Panc1 (cell line): ENCODE results near the gene GAS7. TPM values are rescaled to one million over a fixed set of nuclear protein-coding genes. Genes with fewer than 3 reads are reported as not detected.
"Not testable (repeated sequence)": the region's sequence is repeated elsewhere in the genome, so short reads cannot be mapped to it uniquely, and the experiment has no call there.

Experiments
- ATAC-seq: fragments of 200-7000 bp; cut with Tn5 transposase; 2 replicates; pipeline ENCODE4 v1.9.1; 2020; ENCODE audit warnings: mild to moderate bottlenecking, moderate library complexity
- BruUV-seq: library from RNA; stranded (reverse); fragments of 400-500 nt; replicated peaks from 2 replicates; lab custom pipeline; 2021; lab: Mats Ljungman, UMichigan
- CTCF ChIA-PET: fragments of 300-600 bp; sonication (Branson Sonifier 250); formaldehyde crosslinking; loops from one replicate; lab custom pipeline; 2022; ENCODE audit warnings: antibody characterized with exemption; lab: Charles Lee
- POLR2A ChIA-PET: fragments of 300-600 bp; sonication (Branson Sonifier 250); formaldehyde crosslinking; loops from one replicate; lab custom pipeline; 2022; ENCODE audit warnings: antibody characterized with exemption; lab: Charles Lee
- DNase-seq: peaks from one replicate; pipeline ENCODE4 v3.0.0-alpha.2; 2010; ENCODE audit warnings: low read depth, low spot score
- H3K27ac ChIP-seq: 2 replicates; pipeline ENCODE4 v1.5.1; 2011; ENCODE audit warnings: mild to moderate bottlenecking, low read length, inconsistent platforms
- H3K27me3 ChIP-seq: fragments of 200-500 bp; sonication (Bioruptor generic); 2 replicates; pipeline ENCODE4 v1.6.0; 2014; ENCODE audit warnings: low read length, inconsistent platforms; ENCODE audit not compliant: control insufficient read depth, insufficient read depth
- H3K36me3 ChIP-seq: fragments of 200-500 bp; sonication (Bioruptor generic); 2 replicates; pipeline ENCODE4 v1.5.1; 2014; ENCODE audit warnings: inconsistent platforms, mild to moderate bottlenecking, low read length, moderate library complexity; ENCODE audit not compliant: control insufficient read depth, insufficient read depth
- H3K4me1 ChIP-seq: 2 replicates; pipeline ENCODE4 v1.5.1; 2011; ENCODE audit warnings: inconsistent platforms, mild to moderate bottlenecking, low read length, moderate library complexity; ENCODE audit not compliant: control insufficient read depth, insufficient read depth
- H3K4me3 ChIP-seq, 2 experiments: 2 replicates each; pipeline ENCODE4 v1.5.1; 2011 to 2012; ENCODE audit warnings: low read depth in 2 of 2, low read length in 2 of 2, mild to moderate bottlenecking in 2 of 2, inconsistent platforms in 1 of 2, moderate library complexity in 1 of 2
- H3K9me3 ChIP-seq: fragments of 200-500 bp; sonication (Bioruptor generic); 2 replicates; pipeline ENCODE4 v1.5.1; 2014; ENCODE audit warnings: low read depth, mild to moderate bottlenecking, inconsistent platforms, low read length, moderate library complexity; ENCODE audit not compliant: control insufficient read depth, insufficient read depth
- POLR2AphosphoS5 ChIP-seq: IDR thresholded peaks from 2 replicates; pipeline ENCODE4 v1.6.1; 2012; ENCODE audit warnings: mild to moderate bottlenecking, low read depth, low read length, moderate library complexity
- SIN3A ChIP-seq: IDR thresholded peaks from 2 replicates; pipeline ENCODE4 v1.6.1; 2012; ENCODE audit warnings: low read depth, mild to moderate bottlenecking, low read length, moderate library complexity, borderline replicate concordance; ENCODE audit not compliant: insufficient read depth
- TCF7L2 ChIP-seq: IDR thresholded peaks from 2 replicates; pipeline ENCODE4 v1.6.1; 2011; ENCODE audit warnings: mild to moderate bottlenecking, low read depth, low read length, inconsistent platforms
- in situ Hi-C: cut with HindIII; loops from 2 replicates; pipeline ENCODE4 v1.10.0; 2016; ENCODE audit warnings: low sequenced_read_pairs, low pct_unique_long_range_greater_than_20kb
- intact Hi-C: fragments of 100-400 bp; cut with micrococcal nuclease; formaldehyde crosslinking; loops from one replicate; pipeline ENCODE4 v1.10.0; 2022; ENCODE audit not compliant: unreplicated experiment
- total RNA-seq: library from RNA; stranded (reverse); gene quantifications from one replicate; pipeline ENCODE4 v1.2.1, GENCODE V29; 2021; ENCODE audit not compliant: unreplicated experiment
- TF ChIP-seq, protein P1 (sequence below): fragments of 450-650 bp; IDR thresholded peaks from 2 replicates; pipeline ENCODE4 v1.5.1; 2017; ENCODE audit warnings: mild to moderate bottlenecking
- TF ChIP-seq, protein P2 (sequence below), 2 experiments: IDR thresholded peaks; 2 replicates each; pipeline ENCODE4 v1.6.1; 2011 to 2012; ENCODE audit warnings: low read depth in 2 of 2, control low read depth in 1 of 2, low read length in 1 of 2, mild to moderate bottlenecking in 1 of 2, moderate library complexity in 1 of 2; ENCODE audit not compliant: insufficient read depth in 1 of 2

Gene GAS7
- total RNA-seq, 1 experiment from 2014 or later, result 0.05 TPM

DNA sequence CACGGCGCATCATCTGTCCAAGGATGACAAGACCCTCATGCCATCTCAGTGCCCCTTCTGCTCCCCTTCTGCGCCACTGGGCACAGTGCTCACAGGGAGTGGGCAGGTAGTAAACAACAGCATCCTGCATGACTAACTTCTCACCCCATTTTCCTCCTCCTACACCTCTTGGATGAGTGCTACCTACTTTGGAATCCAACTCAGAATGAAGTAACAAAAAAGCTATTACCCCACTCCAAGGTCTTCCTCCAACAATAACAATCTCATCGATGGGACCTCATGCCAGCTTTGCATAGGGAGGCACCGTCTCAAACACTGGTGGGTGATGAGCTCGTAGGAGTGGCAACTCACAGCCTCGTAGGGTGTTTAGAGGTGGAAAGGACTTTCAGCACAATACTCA lies 194.7 kb downstream of the GAS7 start:
- DNase-seq, result no peak
- no peaks in the 10 kb centered on the region for H3K9me3 ChIP-seq
- no peaks in the 10 kb centered on the region for H3K36me3 ChIP-seq
- no peaks in the 10 kb centered on the region for H3K27me3 ChIP-seq
- ATAC-seq, result no peak
- ChIA-PET POLR2A (no interaction called here), CTCF (no interaction called here)
- BruUV-seq, result no TSS peak
- in situ Hi-C loops (no loop called here), intact Hi-C loops (no loop called here)
- TF ChIP-seq POLR2AphosphoS5 (no peak), SIN3A (no peak), TCF7L2 (no peak)
- TF ChIP-seq, protein P1, sequence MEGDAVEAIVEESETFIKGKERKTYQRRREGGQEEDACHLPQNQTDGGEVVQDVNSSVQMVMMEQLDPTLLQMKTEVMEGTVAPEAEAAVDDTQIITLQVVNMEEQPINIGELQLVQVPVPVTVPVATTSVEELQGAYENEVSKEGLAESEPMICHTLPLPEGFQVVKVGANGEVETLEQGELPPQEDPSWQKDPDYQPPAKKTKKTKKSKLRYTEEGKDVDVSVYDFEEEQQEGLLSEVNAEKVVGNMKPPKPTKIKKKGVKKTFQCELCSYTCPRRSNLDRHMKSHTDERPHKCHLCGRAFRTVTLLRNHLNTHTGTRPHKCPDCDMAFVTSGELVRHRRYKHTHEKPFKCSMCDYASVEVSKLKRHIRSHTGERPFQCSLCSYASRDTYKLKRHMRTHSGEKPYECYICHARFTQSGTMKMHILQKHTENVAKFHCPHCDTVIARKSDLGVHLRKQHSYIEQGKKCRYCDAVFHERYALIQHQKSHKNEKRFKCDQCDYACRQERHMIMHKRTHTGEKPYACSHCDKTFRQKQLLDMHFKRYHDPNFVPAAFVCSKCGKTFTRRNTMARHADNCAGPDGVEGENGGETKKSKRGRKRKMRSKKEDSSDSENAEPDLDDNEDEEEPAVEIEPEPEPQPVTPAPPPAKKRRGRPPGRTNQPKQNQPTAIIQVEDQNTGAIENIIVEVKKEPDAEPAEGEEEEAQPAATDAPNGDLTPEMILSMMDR, result no peak
- TF ChIP-seq, protein P2, sequence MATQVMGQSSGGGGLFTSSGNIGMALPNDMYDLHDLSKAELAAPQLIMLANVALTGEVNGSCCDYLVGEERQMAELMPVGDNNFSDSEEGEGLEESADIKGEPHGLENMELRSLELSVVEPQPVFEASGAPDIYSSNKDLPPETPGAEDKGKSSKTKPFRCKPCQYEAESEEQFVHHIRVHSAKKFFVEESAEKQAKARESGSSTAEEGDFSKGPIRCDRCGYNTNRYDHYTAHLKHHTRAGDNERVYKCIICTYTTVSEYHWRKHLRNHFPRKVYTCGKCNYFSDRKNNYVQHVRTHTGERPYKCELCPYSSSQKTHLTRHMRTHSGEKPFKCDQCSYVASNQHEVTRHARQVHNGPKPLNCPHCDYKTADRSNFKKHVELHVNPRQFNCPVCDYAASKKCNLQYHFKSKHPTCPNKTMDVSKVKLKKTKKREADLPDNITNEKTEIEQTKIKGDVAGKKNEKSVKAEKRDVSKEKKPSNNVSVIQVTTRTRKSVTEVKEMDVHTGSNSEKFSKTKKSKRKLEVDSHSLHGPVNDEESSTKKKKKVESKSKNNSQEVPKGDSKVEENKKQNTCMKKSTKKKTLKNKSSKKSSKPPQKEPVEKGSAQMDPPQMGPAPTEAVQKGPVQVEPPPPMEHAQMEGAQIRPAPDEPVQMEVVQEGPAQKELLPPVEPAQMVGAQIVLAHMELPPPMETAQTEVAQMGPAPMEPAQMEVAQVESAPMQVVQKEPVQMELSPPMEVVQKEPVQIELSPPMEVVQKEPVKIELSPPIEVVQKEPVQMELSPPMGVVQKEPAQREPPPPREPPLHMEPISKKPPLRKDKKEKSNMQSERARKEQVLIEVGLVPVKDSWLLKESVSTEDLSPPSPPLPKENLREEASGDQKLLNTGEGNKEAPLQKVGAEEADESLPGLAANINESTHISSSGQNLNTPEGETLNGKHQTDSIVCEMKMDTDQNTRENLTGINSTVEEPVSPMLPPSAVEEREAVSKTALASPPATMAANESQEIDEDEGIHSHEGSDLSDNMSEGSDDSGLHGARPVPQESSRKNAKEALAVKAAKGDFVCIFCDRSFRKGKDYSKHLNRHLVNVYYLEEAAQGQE (IDR thresholded peaks at IDR 0.05; ENCODE audit: insufficient read depth in 1 of 2, low read depth in 2 of 2, low read length in 1 of 2), result no peak
- H3K27ac ChIP-seq, result no peak overlapping the region
- H3K4me3 ChIP-seq, result no peak overlapping the region
- H3K4me1 ChIP-seq, result no peaks in the 10 kb centered on the region

DNA sequence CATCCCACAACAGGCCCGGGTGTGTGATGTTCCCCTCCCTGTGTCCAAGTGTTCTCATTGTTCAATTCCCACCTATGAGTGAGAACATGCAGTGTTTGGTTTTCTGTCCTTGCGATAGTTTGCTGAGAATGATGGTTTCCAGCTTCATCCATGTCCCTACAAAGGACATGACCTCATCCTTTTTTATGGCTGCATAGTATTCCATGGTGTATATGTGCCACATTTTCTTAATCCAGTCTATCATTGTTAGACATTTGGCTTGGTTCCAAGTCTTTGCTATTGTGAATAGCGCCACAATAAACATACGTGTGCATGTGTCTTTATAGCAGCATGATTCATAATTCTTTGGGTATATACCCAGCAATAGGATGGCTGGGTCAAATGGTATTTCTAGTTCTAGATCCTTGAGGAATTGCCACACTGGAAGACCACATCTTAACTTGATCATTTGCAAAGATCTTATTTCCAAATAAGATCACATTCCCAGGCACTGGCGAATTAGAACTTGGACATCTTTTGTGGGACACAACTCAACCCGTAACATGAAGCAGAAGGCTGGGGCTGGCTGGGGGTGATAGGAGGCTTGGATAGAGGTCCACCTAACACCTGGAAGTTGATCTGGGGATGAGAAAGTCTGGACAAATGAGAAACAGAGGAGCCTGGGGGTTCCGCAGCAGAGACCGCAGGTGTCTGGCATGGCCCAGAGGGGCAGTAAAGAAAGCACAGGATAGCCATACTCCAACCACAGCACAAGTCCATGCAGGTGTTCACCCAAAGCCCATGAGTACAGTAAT lies 195.6 kb downstream of the GAS7 start:
- POLR2A ChIA-PET, CTCF ChIA-PET, H3K36me3 ChIP-seq, in situ Hi-C loops, H3K9me3 ChIP-seq, H3K4me3 ChIP-seq, H3K4me1 ChIP-seq, H3K27ac ChIP-seq, H3K27me3 ChIP-seq, intact Hi-C loops, ATAC-seq, DNase-seq, BruUV-seq: not testable (repeated sequence)

DNA sequence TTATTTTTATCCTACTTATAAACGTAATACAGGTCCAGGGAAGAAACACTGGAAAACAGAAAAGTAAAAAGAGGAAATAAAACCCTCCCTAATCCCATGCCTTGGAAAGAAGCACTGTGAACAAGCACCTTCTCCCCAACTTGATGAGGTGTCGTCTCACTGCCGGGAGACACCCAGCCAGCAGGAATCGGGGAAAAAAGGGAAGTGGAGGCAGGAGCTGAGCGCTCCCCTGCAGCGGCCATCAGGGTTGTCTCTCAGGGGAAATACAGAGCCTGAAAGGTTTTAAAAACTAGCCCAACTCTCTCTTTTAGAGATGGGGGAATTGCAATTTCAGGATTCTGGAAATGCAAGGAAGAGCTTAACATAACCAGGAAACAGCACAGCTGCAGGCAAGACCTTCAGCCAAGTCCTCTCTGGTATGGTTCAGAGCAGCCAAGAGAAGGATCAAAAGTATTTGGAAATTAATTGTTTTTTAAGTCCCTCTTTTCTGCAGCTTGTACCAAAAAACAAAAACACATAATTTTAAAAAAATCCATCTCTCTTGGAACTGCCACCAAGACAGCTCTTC lies 197.0 kb downstream of the GAS7 start:
- no peaks in the 10 kb centered on the region for H3K4me1 ChIP-seq
- intact Hi-C loops (no loop called here), in situ Hi-C loops (no loop called here)
- TF ChIP-seq POLR2AphosphoS5 (no peak), SIN3A (no peak), TCF7L2 (no peak)
- TF ChIP-seq, protein P1, result no peak
- TF ChIP-seq, protein P2 (IDR thresholded peaks at IDR 0.05; ENCODE audit: insufficient read depth in 1 of 2, low read depth in 2 of 2, low read length in 1 of 2), result no peak
- no peaks in the 10 kb centered on the region for H3K27me3 ChIP-seq
- ChIA-PET POLR2A (no interaction called here), CTCF (no interaction called here)
- no peak for DNase-seq
- H3K4me3 ChIP-seq, result no peak overlapping the region
- H3K27ac ChIP-seq, result no peak overlapping the region
- no peak for ATAC-seq
- no peaks in the 10 kb centered on the region for H3K9me3 ChIP-seq
- no TSS peak for BruUV-seq
- H3K36me3 ChIP-seq, result no peaks in the 10 kb centered on the region
